NT2/D1 (cell line): Measurements from ENCODE around the gene KCNJ6.

Source experiments
- YY1 ChIP-seq: IDR thresholded peaks from 2 replicates; pipeline ENCODE4 v1.6.1; 2011; ENCODE audit not compliant: insufficient read length, insufficient read depth
- ZNF274 ChIP-seq: IDR thresholded peaks from 2 replicates; pipeline ENCODE4 v1.6.1; 2011; ENCODE audit warnings: mild to moderate bottlenecking, low read depth, low read length

DNA sequence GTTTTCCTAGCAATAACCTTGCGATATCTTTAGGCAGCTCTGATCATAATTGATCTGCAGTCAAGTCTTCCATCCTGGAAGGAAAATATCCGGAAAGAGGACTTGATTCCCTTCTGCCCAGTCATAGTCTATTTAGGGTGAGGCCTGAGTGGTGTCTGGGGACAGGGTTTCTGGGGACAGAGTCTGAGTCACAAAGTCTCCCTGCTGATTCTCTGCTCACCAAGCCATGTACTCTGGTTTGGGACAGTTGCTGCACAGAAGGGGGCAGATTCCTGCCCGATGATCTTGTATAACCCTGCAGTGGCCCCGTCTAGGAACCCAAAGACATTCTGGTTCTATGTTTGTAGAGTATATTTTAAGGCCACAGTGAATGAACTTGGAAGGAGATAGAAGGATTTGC is 178.8 kb downstream of the KCNJ6 start:
- TF ChIP-seq YY1 (no peak), ZNF274 (no peak)
